Fibroblast of pulmonary artery (primary cell): ENCODE data around the gene MCL1.
"Not testable (repeated sequence)": the region's sequence is repeated elsewhere in the genome, so short reads cannot be mapped to it uniquely, and the experiment has no call there.

Experiments
- DNase-seq: peaks from one replicate; pipeline ENCODE4 v3.0.0-alpha.2; 2010; ENCODE audit warnings: low read depth
- H3K4me3 ChIP-seq: replicated peaks from 2 replicates; pipeline ENCODE4 v1.5.1; 2011; ENCODE audit warnings: low read depth, mild to moderate bottlenecking, control low read depth, low read length, moderate library complexity
- TF ChIP-seq, protein P1 (sequence below): IDR thresholded peaks from 2 replicates; pipeline ENCODE4 v1.5.1; 2011; ENCODE audit warnings: mild to moderate bottlenecking, control low read depth, low read length, inconsistent platforms; ENCODE audit errors: missing control alignments

MCL1 gene

GRCh38 chr1:150610576-150610975 is 31.2 kb upstream of the MCL1 start:
- H3K4me3 ChIP-seq, result no peak overlapping the region
- no peak for DNase-seq
- TF ChIP-seq, protein P1, sequence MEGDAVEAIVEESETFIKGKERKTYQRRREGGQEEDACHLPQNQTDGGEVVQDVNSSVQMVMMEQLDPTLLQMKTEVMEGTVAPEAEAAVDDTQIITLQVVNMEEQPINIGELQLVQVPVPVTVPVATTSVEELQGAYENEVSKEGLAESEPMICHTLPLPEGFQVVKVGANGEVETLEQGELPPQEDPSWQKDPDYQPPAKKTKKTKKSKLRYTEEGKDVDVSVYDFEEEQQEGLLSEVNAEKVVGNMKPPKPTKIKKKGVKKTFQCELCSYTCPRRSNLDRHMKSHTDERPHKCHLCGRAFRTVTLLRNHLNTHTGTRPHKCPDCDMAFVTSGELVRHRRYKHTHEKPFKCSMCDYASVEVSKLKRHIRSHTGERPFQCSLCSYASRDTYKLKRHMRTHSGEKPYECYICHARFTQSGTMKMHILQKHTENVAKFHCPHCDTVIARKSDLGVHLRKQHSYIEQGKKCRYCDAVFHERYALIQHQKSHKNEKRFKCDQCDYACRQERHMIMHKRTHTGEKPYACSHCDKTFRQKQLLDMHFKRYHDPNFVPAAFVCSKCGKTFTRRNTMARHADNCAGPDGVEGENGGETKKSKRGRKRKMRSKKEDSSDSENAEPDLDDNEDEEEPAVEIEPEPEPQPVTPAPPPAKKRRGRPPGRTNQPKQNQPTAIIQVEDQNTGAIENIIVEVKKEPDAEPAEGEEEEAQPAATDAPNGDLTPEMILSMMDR, result no peak

DNA sequence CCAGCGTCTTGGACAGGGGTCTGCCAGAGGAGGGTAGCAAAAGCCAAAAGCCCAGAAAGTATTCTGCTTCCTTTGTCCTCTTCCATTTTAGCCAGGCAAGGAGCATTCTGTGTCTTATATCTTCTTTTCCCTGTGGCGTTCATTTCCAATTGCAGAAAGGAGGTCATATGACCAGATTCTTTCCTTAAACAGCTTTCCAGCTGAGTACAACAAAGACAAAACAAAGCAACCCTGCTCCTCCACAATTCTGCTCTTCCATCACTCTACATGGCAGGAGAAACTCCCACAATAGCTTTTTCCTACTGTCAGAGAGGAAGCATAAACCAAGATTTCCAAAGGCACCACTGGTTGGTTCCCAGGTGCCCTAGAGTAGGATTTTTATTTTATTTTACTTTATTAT is 30.3 kb upstream of the MCL1 start:
- DNase-seq, result peak; percentile 76
- no peak overlapping the region for H3K4me3 ChIP-seq
- TF ChIP-seq, protein P1, result no peak

DNA sequence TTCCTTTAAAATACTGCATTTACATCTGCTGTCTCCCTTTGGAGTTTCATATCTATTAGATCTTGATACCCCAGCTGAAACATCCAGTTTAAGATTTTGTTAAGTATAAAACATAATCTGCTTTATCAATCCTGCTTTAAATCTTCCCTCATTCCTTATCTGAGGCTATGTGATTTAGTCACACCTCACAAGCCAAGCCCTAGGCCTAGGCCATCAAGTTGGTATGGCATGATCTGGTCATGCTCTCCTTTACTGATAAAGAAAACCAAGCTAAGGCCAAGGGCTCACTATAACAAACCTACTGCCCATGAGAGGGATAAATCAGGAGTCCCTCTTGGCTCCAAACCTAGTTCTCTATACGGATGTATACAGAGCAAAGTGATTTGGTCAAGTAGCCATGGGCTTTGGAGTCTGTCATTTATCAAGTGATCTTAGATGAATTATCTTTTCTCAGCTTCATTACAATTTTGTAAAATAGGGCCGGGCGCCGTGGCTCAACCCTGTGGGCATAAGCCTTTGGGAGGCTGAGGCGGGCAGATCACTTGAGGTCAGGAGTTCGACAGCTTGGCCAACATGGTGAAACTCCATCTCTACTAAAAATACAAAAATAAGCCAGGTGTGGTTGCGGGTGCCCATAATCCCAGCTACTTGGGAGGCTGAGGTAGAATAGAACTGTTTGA is 27.2 kb upstream of the MCL1 start:
- H3K4me3 ChIP-seq, result no peak overlapping the region
- no peak for DNase-seq
- TF ChIP-seq, protein P1, result no peak

DNA sequence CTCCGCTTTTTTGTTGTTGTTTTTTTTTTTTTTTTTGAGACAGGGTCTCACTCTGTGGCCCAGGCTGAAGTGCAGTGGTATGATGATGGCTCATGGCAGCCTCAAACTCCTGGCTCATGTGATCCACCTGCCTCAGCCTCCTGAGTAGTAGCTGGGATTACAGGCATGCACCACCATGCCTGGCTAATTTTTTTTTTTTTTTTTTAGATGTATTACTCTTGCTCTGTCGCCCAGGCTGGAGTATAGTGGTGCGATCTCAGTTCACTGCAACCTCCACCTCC is 26.0 kb upstream of the MCL1 start:
- not testable (repeated sequence) for DNase-seq, H3K4me3 ChIP-seq

DNA sequence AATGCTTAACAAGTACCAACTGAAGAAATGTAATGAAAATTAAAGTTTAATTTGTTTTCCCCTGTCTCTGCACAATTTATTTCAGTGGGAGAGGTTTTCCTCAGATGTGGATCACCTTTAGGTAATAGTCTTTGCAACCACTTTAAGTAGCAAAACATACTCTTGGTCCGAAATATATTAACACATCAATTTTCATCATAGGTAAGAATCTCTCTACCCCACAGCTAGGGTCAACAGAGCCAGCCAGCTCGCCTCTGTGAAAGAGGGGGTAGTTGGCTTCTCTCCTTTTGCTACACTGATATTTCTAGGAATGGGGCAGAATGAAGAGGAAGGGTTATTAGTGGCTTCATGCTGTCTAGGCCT is 24.8 kb upstream of the MCL1 start:
- no peak for DNase-seq
- TF ChIP-seq, protein P1, result no peak
- H3K4me3 ChIP-seq, result no peak overlapping the region

- TF ChIP-seq, protein P1, result no peak
- no peak for DNase-seq
- no peak overlapping the region for H3K4me3 ChIP-seq
These were observed 24.3 kb upstream of the MCL1 start for GRCh38 chr1:150603711-150604110.

DNA sequence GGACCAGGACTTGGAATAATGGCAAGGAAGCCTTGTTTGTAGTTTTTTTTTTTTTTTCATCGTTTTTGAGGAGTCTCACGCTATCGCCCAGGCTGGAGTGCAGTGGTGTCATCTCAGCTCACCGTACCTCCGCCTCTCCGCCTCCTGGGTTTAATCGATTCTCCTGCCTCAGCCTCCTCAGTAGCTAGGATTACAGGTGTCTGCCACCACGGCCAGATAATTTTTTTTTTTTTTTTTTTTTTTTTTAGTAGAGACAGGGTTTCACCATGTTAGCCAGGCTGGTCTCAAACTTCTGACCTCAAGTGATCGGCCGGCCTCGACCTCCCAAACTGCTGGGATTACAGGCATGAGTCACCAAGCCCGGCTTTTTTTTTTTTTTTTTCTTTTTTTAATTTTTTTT is 23.0 kb upstream of the MCL1 start:
- not testable (repeated sequence) for DNase-seq, H3K4me3 ChIP-seq

GRCh38 chr1:150601540-150601939 is 22.1 kb upstream of the MCL1 start:
- DNase-seq, result no peak
- no peak overlapping the region for H3K4me3 ChIP-seq
- TF ChIP-seq, protein P1, result no peak

- not testable (repeated sequence) for H3K4me3 ChIP-seq, DNase-seq
These were observed 18.9 kb upstream of the MCL1 start for GRCh38 chr1:150598346-150598745.
